Fibroblast of skin of back (primary cell): ENCODE results near the gene C2orf49. TPM values are rescaled to one million over a fixed set of nuclear protein-coding genes. Genes with fewer than 3 reads are reported as not detected.

Experiments
- DNase-seq: peaks from one replicate; pipeline ENCODE4 v3.0.0-alpha.2; 2013
- polyA plus RNA-seq, 2 experiments: library from polyadenylated mRNA; unstranded; fragments of 120-200 nt; gene quantifications; one replicate each; pipeline ENCODE4 v1.2.1, GENCODE V29; 2013; ENCODE audit not compliant: insufficient read length in 2 of 2

Gene C2orf49
- 13.5 TPM for polyA plus RNA-seq (2013, experiment 1 of 2; ENCODE audit: insufficient read length)
- 13.5 TPM for polyA plus RNA-seq (2013, experiment 2 of 2; ENCODE audit: insufficient read length)

GRCh38 chr2:105337122-105338019 is at the start of gene C2orf49:
Gene C2orf49, plus strand, starts transcription at chr2:105337540. Its CDS starts 48 bp downstream, at chr2:105337588.
- peak; percentile 88 for DNase-seq

DNA sequence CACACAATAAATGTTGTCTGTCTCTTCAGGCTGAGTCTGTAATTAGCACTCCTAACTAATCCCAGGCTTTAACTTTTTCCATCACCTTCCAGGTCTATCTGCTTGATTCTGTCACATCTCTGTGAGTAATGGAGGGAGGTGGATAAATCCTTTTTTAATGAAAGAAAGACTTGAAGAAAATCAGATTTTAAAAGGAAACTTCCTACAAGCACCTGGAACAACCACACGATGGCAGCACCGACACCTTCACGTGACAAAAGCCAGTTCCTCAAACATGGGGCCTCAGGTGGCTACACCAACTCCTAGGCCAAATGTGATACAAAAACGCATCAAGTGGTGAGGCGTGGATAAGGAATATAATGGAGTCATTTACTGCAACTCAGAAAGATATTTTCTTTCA is 49.6 kb upstream of the C2orf49 start:
- peak; percentile 31 for DNase-seq

- DNase-seq = no peak
Observed at GRCh38 chr2:105288133-105288532, 49.2 kb upstream of the C2orf49 start.

DNA sequence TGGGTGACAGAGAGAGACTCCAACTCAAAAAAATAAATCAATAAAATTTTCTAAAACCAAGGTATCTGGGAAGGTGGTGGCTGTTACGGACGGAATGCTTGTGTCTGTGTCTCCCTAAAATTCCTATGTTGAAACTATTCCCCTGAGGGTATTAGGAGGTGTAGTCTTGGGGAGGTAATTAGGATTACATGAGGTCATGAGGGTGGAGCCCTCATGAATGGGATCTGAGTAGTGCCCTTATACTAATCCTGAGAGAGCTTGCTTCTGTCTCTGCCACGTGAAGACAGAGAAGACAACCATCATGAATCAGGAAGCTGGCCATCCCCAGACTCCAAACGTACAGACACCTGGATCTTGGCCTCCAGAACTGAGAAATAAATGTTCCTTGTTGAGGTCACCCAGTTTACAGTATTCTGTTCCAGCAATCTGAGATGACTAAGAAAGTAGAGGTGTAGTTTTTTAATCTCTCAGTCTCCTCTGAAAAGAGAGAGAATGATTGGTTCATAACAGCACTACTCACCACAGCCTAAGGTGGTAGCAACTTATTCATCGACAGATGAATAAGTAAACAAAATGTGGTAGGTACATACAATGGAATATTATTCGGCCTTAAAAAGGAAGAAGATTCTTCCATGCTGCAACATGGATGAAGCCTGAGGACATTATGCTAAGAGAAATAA is 46.2 kb upstream of the C2orf49 start:
- DNase-seq = no peak

- DNase-seq = peak; percentile 24
Observed at GRCh38 chr2:105291981-105292380, 45.4 kb upstream of the C2orf49 start.

- DNase-seq = peak; percentile 12
Observed at GRCh38 chr2:105294046-105294445, 43.3 kb upstream of the C2orf49 start.

DNA sequence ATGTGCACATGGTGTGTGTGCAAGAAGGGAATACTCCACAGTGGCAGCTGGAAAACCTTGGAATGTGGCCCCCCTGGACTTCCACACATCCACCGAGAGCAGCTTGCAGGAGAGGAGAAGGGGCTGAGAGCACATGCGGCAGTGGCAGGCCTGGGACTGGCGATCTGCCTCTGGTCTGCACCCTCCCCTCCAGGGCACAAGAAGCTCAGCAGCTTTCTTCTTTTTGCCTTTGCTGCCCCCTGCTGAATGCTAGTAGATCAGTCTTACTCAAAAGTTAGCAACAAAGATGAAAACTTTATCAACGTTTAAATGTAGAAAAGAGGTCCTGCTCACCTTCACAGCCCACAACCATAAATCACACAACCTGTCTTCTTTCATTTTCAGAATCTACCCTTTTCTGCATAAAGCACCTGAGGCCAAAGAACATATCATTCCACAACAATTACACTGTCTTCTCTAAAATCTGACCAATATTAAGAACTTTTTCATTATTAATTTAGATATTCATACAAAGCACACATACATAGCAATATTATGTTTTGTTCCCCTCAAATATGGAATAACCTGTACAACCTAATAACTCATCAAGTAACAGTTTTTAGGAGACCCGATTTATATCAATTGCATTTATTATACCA is 42.4 kb upstream of the C2orf49 start:
- DNase-seq = peak; percentile 72

GRCh38 chr2:105296017-105296611 is 41.2 kb upstream of the C2orf49 start:
- no peak for DNase-seq

DNA sequence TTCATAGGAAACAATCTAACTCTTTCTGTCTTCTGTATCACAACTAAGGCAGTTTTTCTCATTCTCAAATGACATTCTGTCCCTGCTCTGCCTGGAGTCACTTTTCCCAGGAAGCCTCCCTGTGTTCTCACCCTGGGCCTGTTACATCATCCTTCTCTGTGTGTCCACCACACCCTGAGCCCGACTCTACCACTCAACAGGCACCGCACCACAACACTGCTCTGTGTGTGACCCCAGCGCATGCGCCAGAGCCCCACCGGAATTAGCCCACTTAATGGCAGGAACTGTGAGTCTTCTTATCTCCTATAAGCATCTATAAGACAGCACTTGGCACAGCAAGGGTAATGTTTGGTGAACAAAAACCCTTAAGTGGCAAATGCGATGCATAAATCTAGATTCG is 40.1 kb upstream of the C2orf49 start:
- DNase-seq = no peak

GRCh38 chr2:105298017-105298416 is 39.3 kb upstream of the C2orf49 start:
- DNase-seq = no peak

GRCh38 chr2:105299290-105299689 is 38.0 kb upstream of the C2orf49 start:
- DNase-seq = no peak

GRCh38 chr2:105301646-105302045 is 35.7 kb upstream of the C2orf49 start:
- DNase-seq = no peak

DNA sequence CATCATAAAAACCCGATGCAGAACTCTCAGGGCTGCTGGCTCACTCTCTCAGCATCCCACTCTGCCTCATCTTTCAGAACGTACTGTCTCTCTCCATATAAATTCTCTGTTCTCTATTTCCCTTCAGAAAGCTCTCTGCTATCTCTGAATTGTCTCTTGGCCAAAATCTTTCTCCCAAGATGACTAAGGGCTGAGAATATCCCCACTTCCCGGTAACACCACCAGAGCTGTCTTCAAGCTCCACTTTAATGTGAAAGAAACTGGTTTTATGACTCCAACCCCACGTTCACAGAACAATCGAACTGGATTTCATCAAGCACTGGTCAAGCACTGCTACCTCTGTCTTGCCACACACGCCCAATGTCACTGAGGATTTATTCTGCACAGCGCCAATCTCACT is 30.2 kb upstream of the C2orf49 start:
- DNase-seq = no peak

- DNase-seq = no peak
Observed at GRCh38 chr2:105307550-105307949, 29.8 kb upstream of the C2orf49 start.

DNA sequence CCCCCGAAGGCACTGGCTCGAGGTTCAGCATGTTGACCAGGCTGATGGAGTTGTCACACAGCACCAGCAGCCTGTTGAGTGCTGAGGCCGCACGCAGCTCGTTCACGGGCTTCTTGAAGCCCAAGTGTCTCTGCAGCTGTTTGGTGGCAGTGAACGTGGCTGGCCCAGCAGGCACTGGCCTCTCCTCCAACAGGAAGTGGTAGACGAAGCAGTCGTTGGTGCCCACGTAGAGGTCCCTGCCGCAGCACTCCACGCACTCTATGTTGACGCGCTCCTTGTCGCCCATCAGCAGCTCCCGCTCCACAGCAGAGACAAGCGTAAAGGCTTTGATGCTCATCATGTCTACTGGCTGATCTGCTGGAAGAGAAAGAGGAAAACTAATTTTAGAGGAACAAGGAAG is 29.4 kb upstream of the C2orf49 start:
- no peak for DNase-seq

- no peak for DNase-seq
Observed at GRCh38 chr2:105308382-105309146, 28.8 kb upstream of the C2orf49 start.

GRCh38 chr2:105309147-105309545 is 28.2 kb upstream of the C2orf49 start:
- no peak for DNase-seq

GRCh38 chr2:105313877-105314276 is 23.5 kb upstream of the C2orf49 start:
- DNase-seq = no peak

- peak; percentile 27 for DNase-seq
Observed at GRCh38 chr2:105315314-105315713, 22.0 kb upstream of the C2orf49 start.

DNA sequence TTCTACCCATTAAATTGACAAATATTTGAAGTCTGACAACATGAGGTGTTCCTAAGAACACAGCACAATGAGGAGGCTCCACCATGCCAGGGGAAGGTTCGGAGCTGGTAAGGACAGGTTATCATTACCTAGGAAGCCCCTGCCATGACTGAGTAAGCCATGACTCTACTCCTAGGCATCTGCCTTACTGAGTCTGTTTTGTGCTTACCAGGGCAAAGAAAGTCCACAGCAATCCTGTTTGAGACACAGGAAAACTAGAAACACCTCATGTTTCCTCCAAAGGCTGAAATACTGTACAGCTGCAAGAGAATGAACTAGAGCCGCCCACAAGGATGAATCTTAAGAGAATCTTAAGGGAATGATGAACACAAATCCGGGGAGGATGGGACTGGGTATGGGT is 19.4 kb upstream of the C2orf49 start:
- no peak for DNase-seq

DNA sequence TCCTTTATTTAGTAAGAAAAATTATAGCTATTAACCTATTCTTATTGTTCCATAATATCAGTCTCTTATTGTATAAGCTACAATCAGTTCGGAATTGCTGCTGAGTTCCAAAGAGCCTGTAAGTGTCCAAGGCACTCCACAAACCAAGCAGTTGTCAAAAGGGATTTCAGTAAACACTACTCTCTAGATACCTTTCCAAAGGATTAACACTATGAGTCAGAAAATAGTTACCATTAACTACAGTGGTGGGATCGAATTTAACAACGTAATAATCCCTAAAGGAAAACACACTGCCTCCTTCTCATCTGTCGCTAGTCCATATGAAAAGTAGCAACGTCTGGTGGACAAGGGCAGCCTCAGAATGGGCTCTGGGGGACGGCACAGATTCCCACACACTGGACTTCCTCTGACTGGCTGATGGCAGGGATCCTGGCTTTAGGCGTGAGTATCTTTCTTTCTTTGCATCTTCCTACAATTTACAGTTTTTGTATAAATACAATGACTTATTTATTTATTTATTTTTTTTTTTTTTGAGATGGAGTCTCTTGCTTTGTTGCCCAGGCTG is 16.6 kb upstream of the C2orf49 start:
- no peak for DNase-seq
